Stimulated activated CD4-positive, alpha-beta T cell treated with anti-CD3 and anti-CD28 coated beads, Interleukin-2, amount 100 ng/mL, for 4 hours (primary cell): ENCODE data around the gene SECTM1.

ENCODE experiments used
- DNase-seq: peaks from one replicate; pipeline ENCODE4 v3.0.0-alpha.2; 2020; ENCODE audit warnings: low read depth

The SECTM1 gene

GRCh38 chr17:82299452-82299851, 34.1 kb downstream of the SECTM1 start:
- no peak for DNase-seq

- DNase-seq, result no peak
Measured at GRCh38 chr17:82298538-82299421, 34.8 kb downstream of the SECTM1 start.

DNA sequence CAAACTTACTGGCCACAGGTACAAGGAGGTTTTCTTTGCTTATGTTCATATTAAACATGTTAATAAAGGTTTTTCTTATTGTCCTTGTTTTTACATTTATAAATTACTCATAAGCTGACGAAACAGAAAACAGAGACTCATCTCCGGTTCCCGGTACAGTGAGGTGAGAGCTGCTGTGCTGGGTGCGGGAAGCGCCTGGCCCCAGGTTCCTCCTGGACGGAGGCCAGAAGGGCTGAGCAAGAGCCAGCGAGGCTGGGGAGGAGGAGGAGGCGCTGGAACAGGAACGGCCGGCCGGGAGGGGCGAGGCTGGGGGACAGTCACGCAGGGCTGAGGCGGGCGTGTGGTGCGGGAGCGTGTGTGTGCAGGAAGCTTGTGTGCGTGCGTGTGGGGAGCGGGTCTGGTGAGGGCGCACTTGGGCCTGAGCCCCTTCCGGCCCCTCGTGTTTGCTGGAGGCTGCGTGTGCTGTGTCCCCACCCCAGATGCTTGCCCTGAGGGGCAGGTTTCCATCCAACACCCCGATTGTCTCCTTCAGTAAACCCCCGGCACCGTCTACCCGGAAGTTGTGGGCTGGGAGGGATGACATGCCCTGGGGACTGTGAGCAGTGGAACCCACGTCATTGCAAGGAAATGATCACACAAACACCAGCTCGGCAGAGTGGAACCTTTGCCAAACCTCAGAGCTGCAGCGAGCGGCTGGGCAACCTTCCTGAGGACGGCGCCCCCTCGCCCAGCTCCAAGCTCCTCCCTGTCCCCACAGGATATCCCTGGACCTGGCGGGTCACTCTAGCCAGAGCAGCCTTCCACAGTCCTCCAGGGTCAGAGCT, 35.6 kb downstream of the SECTM1 start:
- peak; percentile 91 for DNase-seq

DNA sequence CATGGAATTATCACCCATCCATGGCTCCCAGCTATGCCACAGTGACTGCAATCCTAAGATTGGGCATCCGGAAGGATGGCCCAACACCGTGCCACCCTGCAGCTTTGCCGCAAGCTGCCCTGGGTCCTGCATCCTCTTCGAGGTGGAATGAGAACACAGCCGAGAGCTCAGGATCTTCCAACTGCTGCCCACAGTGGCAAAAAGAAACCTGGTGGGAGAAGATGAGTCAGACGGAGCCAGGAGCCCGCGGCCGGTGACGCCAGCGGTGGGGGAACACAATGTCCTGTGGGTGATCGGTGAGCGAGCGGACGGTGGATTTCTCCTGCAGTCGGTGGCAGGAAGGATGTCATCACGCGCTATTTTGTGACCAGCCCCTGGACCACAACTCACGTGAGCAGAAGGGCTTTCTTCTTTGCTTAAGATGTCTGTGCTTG, 36.3 kb downstream of the SECTM1 start:
- DNase-seq, result peak; percentile 65

GRCh38 chr17:82296511-82297279, 36.9 kb downstream of the SECTM1 start:
- DNase-seq, result no peak

DNA sequence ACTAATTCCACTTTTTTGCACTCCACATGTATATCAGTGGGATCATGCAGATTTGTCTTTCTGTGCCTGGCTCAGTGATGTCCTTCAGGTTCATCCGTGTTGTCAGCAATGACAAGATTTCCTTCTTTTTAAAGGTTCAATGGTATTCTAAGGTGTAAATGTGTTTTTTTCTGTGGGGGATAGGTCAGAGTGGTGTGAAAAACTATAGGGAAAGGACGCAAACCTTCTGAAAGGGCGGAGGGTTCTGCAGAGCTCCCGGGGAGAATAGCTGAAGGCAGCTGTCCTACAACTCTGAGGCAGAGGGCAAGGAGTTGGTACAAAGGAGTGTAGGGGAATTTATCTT, 38.1 kb downstream of the SECTM1 start:
- no peak for DNase-seq

GRCh38 chr17:82294064-82294773, 39.3 kb downstream of the SECTM1 start:
- no peak for DNase-seq

- peak; percentile 89 for DNase-seq
Measured at GRCh38 chr17:82292251-82293154, 41.1 kb downstream of the SECTM1 start.

GRCh38 chr17:82291582-82292250, 41.9 kb downstream of the SECTM1 start:
- no peak for DNase-seq

DNA sequence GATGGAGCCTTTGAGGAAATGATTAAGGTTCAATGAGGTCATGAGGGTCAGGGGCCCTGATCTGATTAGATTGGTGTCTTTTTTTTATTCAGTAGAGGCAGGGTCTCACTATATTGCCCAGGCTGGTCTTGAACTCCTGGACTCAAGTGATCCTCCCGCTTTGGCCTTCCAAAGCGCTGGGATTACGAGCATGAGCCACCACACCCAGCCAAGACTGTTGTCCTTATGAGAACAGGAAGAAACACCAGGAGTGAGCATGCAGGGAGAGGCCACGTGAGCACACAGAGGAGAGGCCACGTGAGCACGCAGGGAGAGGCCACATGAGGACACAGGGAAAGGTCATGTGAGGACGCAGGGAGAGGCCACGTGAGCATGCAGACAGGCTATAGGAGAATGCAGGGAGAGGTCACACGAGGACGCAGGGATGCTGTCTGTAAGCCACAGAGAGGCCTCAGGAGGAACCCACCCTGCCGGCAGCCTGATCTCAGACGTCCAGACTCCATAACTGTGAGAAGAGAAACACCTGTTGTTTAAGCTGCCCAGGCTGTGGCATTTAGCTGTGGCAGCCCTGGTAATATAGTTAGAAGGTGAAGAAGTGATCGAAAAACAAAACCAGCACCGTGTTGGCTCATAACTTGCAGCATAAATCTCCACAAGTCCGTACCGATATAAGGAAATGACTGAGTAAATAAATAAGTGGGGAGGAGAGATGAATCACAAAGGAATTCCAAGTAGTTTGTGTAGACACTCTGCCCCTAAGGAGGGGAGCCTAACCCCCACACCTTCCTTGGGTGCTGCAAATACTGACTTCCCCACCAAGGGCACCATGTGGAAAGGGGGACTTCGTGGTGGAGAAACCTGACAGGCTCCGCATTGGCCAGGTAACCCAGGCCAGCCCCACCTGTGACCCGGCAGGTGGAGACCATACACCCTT, 45.4 kb downstream of the SECTM1 start:
- DNase-seq, result no peak

DNA sequence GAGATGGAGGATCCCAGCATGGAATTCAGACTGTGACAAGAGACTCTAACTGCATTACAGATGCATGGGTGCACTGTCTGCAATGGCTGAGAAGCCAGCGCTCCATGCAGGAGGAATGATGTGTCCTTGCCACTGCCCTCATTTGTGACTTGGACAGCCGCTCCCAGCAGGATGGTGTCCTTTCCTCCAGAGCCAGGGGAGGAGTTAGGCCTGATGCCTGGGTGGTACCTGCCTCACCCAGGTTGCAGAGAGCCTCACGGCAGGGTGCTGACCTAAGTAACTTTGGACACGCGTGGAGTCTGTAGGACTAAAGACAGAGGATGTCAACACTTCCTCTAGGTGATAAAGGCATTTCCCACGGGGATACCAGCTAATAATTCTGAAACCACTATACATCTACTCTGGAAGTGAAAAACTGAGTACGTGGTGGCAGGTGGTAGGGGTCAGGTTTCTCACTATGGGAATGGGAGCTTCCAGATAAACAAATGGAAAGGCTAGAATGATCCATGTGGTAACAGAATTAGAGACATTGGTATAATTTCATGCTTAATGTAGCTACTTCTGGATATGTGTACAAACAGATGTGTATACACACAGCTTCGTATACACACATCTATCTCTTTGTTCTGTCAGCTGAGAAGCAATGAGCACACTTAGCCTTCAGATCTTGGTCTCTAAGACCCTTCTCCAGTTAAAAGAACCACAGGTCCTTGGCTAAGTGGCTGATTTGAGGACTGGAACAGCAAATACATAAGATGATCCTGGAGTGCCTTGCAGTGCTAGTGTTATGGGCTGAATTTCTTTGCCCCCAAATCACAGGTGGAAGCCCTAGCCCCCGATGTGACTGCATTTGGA, 46.3 kb downstream of the SECTM1 start:
- no peak for DNase-seq

DNA sequence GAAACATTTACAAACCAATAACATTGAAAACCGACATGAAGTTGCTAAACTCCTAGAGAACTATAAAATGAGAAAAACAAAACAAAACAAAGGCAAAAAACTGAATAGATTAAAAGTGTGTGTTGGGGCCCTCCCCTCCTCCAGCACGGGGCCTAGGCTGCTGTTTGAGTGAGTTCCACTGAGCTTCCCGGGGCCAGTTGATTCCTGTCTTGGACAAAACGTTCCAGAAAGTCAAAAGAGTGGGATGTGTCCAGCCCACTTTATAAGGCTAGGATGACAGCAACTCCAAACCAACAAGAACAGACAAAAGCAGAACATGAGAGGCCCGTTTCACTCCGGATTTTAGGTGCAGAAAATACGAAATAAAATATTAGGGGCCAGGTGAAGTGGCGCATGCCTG, 48.4 kb downstream of the SECTM1 start:
- DNase-seq, result no peak

DNA sequence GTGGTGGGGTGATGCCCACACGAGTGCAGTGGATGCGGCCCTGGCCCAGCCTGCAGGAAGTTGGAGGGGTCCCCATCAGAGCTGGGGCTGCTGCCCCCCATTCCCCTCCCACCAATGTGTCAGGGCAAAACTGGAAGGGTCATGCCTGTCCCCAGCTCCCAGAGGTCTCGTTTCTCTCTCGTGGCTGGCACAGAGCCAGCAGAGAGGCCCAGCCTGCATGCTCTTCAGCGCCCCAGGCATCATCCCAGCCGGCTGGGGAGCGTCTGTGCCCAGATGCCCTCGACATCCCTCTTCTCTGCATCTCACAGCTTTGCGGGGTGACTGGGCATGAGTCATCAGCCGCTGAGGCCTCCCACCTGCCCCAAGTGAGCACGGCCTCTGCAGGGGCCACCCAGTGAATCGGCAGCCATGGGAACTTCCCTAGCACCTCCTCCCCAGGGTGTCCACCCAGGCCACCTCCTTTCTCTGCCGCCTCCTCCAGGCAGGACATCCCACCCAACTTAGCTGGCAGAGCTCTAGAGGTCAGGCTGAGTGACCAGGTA, 50.3 kb downstream of the SECTM1 start:
- no peak for DNase-seq

- no peak for DNase-seq
Measured at GRCh38 chr17:82282239-82283207, 51.0 kb downstream of the SECTM1 start.

- DNase-seq, result peak; percentile 39
Measured at GRCh38 chr17:82281502-82282238, 51.9 kb downstream of the SECTM1 start.

DNA sequence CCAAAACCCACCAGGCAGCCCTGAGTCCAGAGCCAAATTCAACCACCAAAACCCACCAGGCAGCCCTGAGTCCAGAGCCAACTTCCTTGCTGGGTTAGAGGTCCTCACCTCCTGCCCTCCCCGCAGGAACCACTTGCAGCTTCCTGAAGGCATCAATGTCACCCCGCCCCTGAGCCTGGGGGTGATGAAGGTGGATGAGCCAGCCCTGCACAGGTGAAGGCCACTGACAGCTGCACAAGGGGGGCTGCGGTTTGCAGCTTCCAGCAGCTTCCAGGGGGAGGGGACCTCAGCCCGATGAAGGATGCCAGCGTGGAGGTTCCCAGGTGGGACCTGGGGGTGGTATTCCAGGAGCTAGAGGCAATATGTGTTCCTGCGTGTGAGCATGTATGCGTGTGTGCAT, 52.5 kb downstream of the SECTM1 start:
- DNase-seq, result no peak
